Measurements from ENCODE around the gene B3GALNT1. TPM values are rescaled to one million over a fixed set of nuclear protein-coding genes. Genes with fewer than 3 reads are reported as not detected.

Gene B3GALNT1
- total RNA-seq = 10 to 100 TPM; 13.8 to 16.4 TPM

GRCh38 chr3:161104561-161105551 lies at the start of gene B3GALNT1:
Gene B3GALNT1 (minus strand): TSS chr3:161105349. CDS start chr3:161086754, 18,595 bp downstream.
- no peak for DNase-seq (ENCODE audit: low spot score)
- Histone ChIP-seq H3K4me1 (ENCODE audit: control insufficient read depth in 1 of 2, low read depth in 2 of 2) (peaks cover 0 to 20% of the 10 kb centered on the region in 2 donors), H3K27me3 (replicated peaks; ENCODE audit: insufficient read depth) (no peaks in the 10 kb centered on the region), H3K4me3 (peak within 1 kb of the TSS; percentile 92), H3K9me3 (no peaks in the 10 kb centered on the region), H3K36me3 (peaks cover 2% of the 10 kb centered on the region), H3K27ac (peak within 1 kb of the TSS; percentile 67 to 82)
- no peak for TF ChIP-seq CTCF (IDR thresholded peaks at IDR 0.05)
- peak; percentile 63 for ATAC-seq (ENCODE audit: insufficient number of reproducible peaks, low FRiP score, low read depth)

- TF ChIP-seq CTCF (IDR thresholded peaks at IDR 0.05) = no peak
- Histone ChIP-seq H3K4me1 (ENCODE audit: control insufficient read depth in 1 of 2, low read depth in 2 of 2) (peaks cover 0 to 7% of the 10 kb centered on the region in 2 donors), H3K27me3 (replicated peaks; ENCODE audit: insufficient read depth) (no peaks in the 10 kb centered on the region), H3K4me3 (no peak overlapping the region), H3K9me3 (no peaks in the 10 kb centered on the region), H3K36me3 (no peaks in the 10 kb centered on the region), H3K27ac (no peak overlapping the region)
- DNase-seq (ENCODE audit: low spot score) = no peak
- ATAC-seq (ENCODE audit: insufficient number of reproducible peaks, low FRiP score, low read depth) = no peak
Observed at GRCh38 chr3:161153480-161153879, 48.3 kb upstream of the B3GALNT1 start.

- Histone ChIP-seq H3K4me3 (no peak overlapping the region), H3K9me3 (no peaks in the 10 kb centered on the region), H3K36me3 (no peaks in the 10 kb centered on the region), H3K4me1 (ENCODE audit: control insufficient read depth in 1 of 2, low read depth in 2 of 2) (no peaks in the 10 kb centered on the region), H3K27me3 (replicated peaks; ENCODE audit: insufficient read depth) (no peaks in the 10 kb centered on the region), H3K27ac (no peak overlapping the region)
- TF ChIP-seq CTCF (IDR thresholded peaks at IDR 0.05) = no peak
- DNase-seq (ENCODE audit: low spot score) = no peak
- ATAC-seq (ENCODE audit: insufficient number of reproducible peaks, low FRiP score, low read depth) = no peak
Observed at GRCh38 chr3:161150001-161150525, 44.9 kb upstream of the B3GALNT1 start.

- Histone ChIP-seq H3K4me3 (no peak overlapping the region), H3K36me3 (no peaks in the 10 kb centered on the region), H3K27ac (no peak overlapping the region), H3K27me3 (replicated peaks; ENCODE audit: insufficient read depth) (no peaks in the 10 kb centered on the region), H3K9me3 (no peaks in the 10 kb centered on the region), H3K4me1 (ENCODE audit: control insufficient read depth in 1 of 2, low read depth in 2 of 2) (no peaks in the 10 kb centered on the region)
- no peak for TF ChIP-seq CTCF (IDR thresholded peaks at IDR 0.05)
- ATAC-seq (ENCODE audit: insufficient number of reproducible peaks, low FRiP score, low read depth) (no peak), DNase-seq (ENCODE audit: low spot score) (no peak)
Observed at GRCh38 chr3:161149529-161149928, 44.4 kb upstream of the B3GALNT1 start.

GRCh38 chr3:161148832-161149475 lies 43.8 kb upstream of the B3GALNT1 start:
- Histone ChIP-seq H3K27ac (no peak overlapping the region), H3K4me3 (no peak overlapping the region), H3K4me1 (ENCODE audit: control insufficient read depth in 1 of 2, low read depth in 2 of 2) (no peaks in the 10 kb centered on the region), H3K36me3 (no peaks in the 10 kb centered on the region), H3K27me3 (replicated peaks; ENCODE audit: insufficient read depth) (no peaks in the 10 kb centered on the region), H3K9me3 (no peaks in the 10 kb centered on the region)
- no peak for ATAC-seq (ENCODE audit: insufficient number of reproducible peaks, low FRiP score, low read depth)
- DNase-seq (ENCODE audit: low spot score) = no peak
- no peak for TF ChIP-seq CTCF (IDR thresholded peaks at IDR 0.05)
